Left hindlimb (tissue), 1 donor: ENCODE data around the gene BEX5.
"Not testable (repeated sequence)": the region's sequence is repeated elsewhere in the genome, so short reads cannot be mapped to it uniquely, and the experiment has no call there.

Source experiments
- DNase-seq: peaks from one replicate; pipeline ENCODE4 v3.0.0-alpha.2; 2018

Gene BEX5

GRCh38 chrX:102155806-102156179, at the start of gene BEX5:
Gene BEX5 (minus strand): TSS chrX:102155977. CDS start chrX:102154265, 1,712 bp downstream.
- DNase-seq = peak; percentile 57

GRCh38 chrX:102185967-102186720, 30.4 kb upstream of the BEX5 start:
- no peak for DNase-seq

- no peak for DNase-seq
Observed at GRCh38 chrX:102154900-102155805, 624 bp downstream of the BEX5 start.

DNA sequence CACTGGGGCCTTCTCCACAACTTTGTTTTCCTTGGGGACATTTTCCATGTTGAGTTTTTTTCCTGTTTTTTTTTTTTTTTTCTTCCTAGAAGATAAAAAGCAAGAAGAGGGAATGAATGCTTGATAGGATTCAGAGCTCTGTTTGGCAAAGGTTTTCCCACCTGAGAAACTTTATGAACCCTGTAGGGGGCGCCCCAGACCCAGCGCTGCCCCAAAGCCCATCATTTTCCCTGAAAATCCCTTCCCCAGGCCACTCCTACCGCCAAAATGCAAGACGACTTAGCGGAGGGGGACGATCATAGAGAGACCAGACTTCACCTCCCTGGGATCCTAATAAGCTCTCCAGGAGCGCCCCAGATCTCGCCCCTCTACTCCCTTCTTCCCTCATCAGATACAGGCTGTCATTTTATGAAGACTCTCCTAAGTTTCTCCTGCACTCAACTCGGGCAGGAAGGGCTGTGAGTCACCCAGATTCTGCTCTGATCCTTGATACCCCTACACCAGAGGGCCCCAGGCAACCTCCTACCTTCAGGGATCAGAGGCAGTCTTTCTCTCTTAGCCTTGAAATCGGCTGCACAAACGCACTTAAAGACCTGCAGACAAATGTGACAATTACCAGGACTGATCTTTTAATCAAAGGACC, 1.4 kb downstream of the BEX5 start:
- no peak for DNase-seq

- not testable (repeated sequence) for DNase-seq
Observed at GRCh38 chrX:102142274-102142673, 13.5 kb downstream of the BEX5 start, which contains the start of gene TCEAL6. Gene TCEAL6 (minus strand): TSS chrX:102142481.

- not testable (repeated sequence) for DNase-seq
Observed at GRCh38 chrX:102141631-102142030, 14.1 kb downstream of the BEX5 start.

GRCh38 chrX:102140876-102141275, 14.9 kb downstream of the BEX5 start:
- not testable (repeated sequence) for DNase-seq

DNA sequence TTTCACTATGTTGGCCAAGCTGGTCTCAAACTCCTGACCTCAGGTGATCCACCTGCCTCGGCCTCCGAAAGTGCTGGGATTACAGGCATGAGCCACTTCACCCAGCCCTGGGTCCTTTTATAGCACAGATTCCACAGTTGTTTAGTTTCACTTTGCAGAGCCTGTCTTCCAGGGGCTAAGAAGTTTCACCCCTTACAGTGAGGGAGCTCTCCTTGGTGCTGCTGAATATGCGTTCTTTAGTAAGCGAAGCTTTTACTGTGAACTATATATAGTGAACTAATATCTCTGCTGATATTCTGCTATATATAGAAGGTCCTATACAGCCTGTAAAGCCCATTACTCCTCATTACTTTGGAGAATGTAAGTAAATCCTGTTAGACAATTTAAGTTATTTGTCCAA, 17.7 kb downstream of the BEX5 start:
- no peak for DNase-seq

DNA sequence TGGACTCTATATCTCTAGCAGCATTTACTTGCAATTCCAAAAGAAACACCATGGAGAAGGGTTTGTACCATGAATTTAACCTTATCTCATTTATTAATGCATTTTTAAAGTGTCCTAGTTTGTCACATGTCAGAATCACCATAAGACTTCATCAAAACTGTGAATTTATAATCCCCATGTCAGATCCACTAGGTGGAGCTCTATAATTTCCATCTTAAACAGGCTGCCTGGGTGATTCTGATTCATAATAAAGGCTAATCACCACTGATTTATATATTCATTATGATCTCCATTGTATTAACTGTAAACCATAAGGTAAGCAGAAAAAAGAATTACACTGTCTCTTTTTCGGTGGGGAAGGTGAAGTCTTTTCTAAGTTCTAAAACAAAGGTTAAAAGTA, 26.3 kb downstream of the BEX5 start:
- DNase-seq = no peak

DNA sequence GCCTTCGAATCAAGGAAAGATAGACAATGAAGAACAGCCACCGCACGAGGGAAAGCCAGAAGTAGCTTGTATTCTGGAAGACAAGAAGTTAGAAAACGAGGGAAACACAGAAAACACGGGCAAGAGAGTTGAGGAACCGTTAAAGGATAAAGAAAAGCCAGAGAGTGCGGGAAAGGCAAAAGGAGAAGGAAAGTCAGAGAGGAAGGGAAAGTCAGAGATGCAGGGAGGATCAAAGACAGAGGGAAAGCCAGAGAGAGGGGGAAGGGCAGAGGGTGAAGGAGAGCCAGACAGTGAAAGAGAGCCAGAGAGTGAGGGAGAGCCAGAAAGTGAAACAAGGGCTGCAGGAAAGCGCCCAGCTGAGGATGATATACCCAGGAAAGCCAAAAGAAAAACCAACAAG, 28.9 kb downstream of the BEX5 start:
- DNase-seq = no peak

GRCh38 chrX:102126080-102126818, 29.5 kb downstream of the BEX5 start:
- not testable (repeated sequence) for DNase-seq

DNA sequence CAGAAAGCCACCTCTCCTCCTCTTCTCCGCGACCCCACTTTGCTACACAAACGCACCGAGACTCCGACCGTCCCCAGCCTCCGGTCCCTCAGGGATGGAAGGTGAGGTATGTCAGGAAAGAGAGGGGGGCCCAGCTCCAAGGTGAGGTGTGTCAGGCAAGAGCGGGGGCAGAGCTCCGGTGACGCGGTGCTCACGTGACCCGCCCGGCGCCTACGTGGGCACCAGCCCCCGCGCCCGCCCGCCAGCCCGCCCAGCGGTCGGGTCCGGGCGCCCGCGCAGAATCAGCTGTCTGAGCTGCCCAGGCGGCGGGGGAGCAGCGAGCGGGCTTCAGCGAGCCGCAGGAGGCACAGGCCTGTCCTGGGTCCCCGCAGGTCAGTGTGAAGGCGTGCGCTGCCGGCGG, 30.3 kb downstream of the BEX5 start, which contains the start of gene TCEAL2:
Gene TCEAL2 (plus strand): TSS at position 244 of the 400 bp plus-strand sequence. CDS start 1,152 bp downstream, outside the sequence.
- not testable (repeated sequence) for DNase-seq

DNA sequence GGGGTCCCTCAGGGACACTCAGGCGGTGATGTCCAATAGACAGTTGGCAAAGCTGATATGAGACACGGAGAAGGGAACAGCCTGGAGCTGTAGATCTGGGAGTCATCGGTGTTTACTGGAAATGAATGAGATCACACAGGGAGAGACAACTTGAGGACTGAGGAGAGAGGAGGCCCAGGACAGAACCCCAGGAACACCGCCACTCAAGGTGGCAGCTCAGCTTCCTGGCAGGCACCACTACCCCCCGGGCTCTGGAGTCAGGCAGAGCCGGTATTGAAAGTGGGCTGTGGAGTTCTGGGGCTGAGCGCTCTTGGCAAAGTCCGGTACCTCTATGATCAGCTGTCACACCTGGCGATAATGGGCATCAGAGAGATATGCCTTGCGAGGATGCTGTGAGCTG, 30.8 kb downstream of the BEX5 start:
- not testable (repeated sequence) for DNase-seq

GRCh38 chrX:102115748-102116147, 40.0 kb downstream of the BEX5 start:
- no peak for DNase-seq

GRCh38 chrX:102113367-102113766, 42.4 kb downstream of the BEX5 start:
- no peak for DNase-seq
